Right ventricle myocardium superior (tissue), 1 donor: ENCODE measurements around the gene ATP5F1A. TPM values are rescaled to one million over a fixed set of nuclear protein-coding genes. Genes with fewer than 3 reads are reported as not detected.
A peak's percentile ranks its signal among the peaks of the same experiment; 100 is the strongest.
"Not testable (repeated sequence)": the region's sequence is repeated elsewhere in the genome, so short reads cannot be mapped to it uniquely, and the experiment has no call there.

Source experiments
- ATAC-seq: fragments of 200-7000 bp; cut with Tn5 transposase; one replicate; pipeline ENCODE4 v1.9.1; 2020; ENCODE audit warnings: mild to moderate bottlenecking; ENCODE audit not compliant: poor library complexity
- DNase-seq: peaks from one replicate; pipeline ENCODE4 v3.0.0-alpha.2; 2020
- intact Hi-C: fragments of 100-400 bp; cut with DNase I; formaldehyde crosslinking; loops from one replicate; pipeline ENCODE4 v1.11.2; 2022
- long read RNA-seq: library from polyadenylated mRNA; unstranded; transcript quantifications from one replicate; pipeline ENCODE4 v2.0.0, GENCODE V29; 2021
- total RNA-seq: library from RNA; stranded (reverse); fragmentation: NEBNext Ultra II Directional; extraction: Animal tissue kit (Norgen Biotek cat#: 25700); gene quantifications from one replicate; pipeline ENCODE4 v1.2.1, GENCODE V29; 2021
- donor health status: DM: no; HTN: yes; CAD: no; lungs with severe emphysema.

Gene ATP5F1A
- total RNA-seq: 1,824 TPM
- long read RNA-seq, full-length matches to known transcripts: 4,627 of 4,740 reads
- long read RNA-seq, partial matches to known transcripts: 85 of 4,740 reads
- long read RNA-seq, other reads (novel, unspliced or antisense): 28 of 4,740 reads

DNA sequence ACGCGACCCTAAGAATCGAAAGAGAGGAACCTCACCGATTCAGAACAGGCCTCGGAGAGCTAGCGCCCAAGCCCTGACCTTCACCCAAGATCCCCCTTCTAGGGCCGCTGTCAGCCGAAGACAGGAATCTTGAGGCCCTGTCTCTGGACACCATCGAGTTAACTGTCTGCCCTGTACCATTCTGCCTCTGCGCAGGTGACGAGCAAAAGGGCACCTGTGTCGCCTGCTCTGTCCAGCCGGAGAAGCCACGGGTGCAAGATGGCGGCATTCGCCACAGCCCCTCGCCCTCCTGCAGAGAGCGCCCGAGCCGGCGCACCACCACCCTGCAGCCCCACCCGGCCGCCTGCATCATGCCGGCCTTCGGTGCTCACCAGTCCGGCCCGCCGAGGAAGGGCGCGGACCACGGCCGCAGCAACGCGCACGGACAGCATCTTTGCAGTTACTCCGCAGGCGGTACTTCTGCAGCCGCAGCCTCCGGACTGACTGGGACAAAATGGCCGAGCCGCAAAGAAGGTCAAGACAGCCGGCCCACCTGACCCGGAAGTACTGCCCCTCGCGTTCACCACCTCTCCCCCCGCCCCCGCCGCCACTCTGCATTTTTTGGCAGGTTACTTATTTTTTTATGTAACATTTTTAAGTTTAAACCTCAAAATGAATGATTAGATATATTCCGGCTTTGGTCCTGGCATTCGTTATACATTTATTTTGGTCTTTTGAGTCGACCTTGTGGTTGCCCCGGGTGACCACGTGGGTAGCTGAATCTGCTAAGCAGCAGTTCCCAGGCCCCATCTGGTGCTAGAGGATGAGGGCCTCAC, at the start of gene ATP5F1A:
ATP5F1A (minus strand) TSS at position 496 of the 815 bp plus-strand sequence; CDS start at position 431, 65 bp downstream.
- intact Hi-C loops: no loop called here
- ATAC-seq (peak; percentile 89), DNase-seq (peak; percentile 91)

DNA sequence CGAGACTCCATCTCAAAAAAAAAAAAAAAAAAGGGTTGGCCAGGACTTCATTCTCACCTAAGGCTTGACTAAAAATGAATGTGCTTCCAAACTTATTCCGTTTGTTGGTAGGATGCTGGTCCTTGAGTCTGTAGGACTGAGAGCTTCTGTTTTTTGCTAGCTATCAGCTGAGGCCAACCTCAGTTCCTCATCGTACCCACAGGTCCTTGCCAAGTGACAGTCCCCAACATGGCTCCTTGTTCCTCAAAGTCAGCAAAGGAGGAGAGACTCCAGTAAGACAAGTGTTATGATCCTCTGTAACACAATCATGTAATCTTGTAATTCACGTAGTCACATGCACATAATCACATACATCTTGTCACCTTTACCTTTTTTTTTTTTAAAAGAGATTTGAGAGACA, 43.1 kb upstream of the ATP5F1A start:
- DNase-seq: no peak
- intact Hi-C loops: loop anchor here (10.0 kb wide), 1 partner anchor 384 kb away; no protein-coding TSS in a partner anchor
- no peak for ATAC-seq

- ATAC-seq: no peak
- no peak for DNase-seq
- intact Hi-C loops: loop anchor here (10.0 kb wide), 1 partner anchor 385 kb away; no protein-coding TSS in a partner anchor
These were observed 42.1 kb upstream of the ATP5F1A start for GRCh38 chr18:46140173-46140572.

DNA sequence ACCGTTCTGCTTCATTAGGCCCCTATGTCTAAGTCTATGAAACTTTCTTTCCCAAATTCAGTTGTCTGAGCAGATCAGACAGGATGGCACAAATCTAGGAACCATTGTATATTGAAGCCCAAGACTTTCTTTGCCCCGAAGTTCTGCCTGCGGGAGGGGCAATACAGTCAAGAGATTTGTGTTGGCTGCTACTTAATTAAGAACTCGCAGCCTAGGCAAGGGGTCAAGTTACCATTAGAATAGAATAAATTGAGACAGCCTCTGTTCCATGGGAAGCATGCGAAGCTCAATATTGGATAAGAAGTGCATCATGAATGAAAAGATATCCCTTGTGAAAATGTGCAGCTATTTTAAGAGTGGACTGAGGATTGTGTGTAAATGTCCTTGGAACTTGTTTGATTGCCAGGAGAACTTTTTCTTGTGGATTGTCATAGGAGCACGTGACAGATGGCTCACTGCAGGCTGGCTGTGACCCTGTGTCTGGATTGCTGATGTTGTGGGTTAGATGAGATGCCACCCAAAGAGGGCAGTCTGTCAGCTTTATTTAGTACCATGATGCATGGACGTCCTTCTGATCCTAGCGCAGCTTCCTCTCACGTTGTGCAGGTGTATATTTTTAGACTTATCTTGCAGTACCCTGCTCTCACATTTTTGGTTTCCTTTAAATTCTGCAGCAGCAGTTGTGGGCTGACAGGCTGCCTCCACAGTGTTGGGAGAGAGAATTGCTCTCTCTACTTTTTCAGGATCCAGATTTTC, 37.0 kb upstream of the ATP5F1A start:
- DNase-seq (no peak), ATAC-seq (peak; percentile 92)
- intact Hi-C loops: no loop called here

DNA sequence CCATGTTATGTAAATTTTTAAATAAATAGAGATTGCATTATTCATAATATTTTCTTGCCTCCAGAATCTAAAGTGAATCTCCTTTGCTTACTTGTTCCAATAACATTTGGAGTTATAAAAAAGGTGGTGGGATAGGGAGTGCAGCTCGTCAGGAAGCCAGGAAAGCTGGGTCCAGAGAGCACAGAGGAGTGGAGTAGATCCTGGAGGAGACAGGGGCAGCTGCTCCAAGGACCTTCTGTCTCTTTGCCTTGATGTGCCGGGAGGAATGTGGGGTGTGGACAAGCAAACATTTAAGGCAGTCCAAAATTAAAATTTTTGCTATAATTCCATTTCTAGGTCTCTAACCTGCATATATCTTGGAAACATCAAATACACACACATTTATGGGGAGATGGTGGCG, 35.4 kb upstream of the ATP5F1A start:
- no peak for DNase-seq
- intact Hi-C loops: no loop called here
- ATAC-seq: no peak

GRCh38 chr18:46130549-46130948, 32.5 kb upstream of the ATP5F1A start:
- ATAC-seq, intact Hi-C loops: not testable (repeated sequence)

GRCh38 chr18:46130061-46130460, 32.0 kb upstream of the ATP5F1A start:
- ATAC-seq (no peak), DNase-seq (no peak)
- intact Hi-C loops: no loop called here

More at GRCh38 chr18:46130549-46130948, 32.5 kb upstream of the ATP5F1A start:
- not testable (repeated sequence) for DNase-seq

DNA sequence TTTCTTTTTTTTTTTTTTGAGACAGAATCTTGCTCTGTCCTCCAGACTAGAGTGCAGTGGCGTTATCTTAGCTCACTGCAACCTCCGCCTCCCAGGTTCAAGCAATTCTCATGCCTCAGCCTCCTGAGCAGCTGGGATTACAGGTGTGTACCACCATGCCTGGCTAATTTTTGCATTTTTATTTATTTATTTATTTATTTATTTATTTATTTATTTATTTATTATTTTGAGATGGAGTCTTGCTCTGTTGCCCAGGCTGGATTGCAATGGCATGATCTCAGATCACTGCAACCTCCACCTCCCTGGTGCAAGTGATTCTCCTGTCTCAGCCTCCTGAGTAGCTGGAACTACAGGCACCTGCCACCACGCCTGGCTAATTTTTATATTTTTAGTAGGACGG, 28.5 kb upstream of the ATP5F1A start:
- intact Hi-C loops, DNase-seq, ATAC-seq: not testable (repeated sequence)

GRCh38 chr18:46113751-46114150, 15.7 kb upstream of the ATP5F1A start:
- DNase-seq (no peak), ATAC-seq (no peak)
- intact Hi-C loops: no loop called here

DNA sequence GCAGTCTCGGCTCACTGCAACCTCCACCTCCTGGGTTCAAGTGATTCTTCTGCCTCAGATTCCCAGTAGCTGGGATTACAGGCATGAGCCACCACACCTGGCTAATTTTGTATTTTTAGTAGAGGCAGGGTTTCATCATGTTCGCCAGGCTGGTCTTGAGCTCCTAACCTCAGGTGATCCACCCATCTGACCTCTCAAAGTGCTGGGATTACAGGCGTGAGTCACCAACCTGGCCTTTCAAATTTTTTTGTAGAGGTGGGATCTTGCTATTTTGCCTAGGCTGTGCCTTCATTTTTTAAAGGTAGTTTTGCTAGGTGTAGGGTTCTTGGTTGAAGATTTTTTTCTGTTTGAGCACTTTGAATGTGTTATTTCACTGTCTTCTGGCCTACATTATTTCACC, 12.3 kb upstream of the ATP5F1A start:
- ATAC-seq: no peak
- no peak for DNase-seq
- intact Hi-C loops: no loop called here

- no peak for ATAC-seq
- DNase-seq: no peak
- intact Hi-C loops: no loop called here
These were observed 11.3 kb upstream of the ATP5F1A start for GRCh38 chr18:46109386-46109785.

GRCh38 chr18:46104128-46104911, 6.2 kb upstream of the ATP5F1A start, which contains the start of gene HAUS1:
Gene HAUS1, plus strand, starts transcription at chr18:46104385. Its CDS starts 27 bp downstream, at chr18:46104412.
- ATAC-seq (peak; percentile 97), DNase-seq (peak; percentile 95)
- intact Hi-C loops: no loop called here

DNA sequence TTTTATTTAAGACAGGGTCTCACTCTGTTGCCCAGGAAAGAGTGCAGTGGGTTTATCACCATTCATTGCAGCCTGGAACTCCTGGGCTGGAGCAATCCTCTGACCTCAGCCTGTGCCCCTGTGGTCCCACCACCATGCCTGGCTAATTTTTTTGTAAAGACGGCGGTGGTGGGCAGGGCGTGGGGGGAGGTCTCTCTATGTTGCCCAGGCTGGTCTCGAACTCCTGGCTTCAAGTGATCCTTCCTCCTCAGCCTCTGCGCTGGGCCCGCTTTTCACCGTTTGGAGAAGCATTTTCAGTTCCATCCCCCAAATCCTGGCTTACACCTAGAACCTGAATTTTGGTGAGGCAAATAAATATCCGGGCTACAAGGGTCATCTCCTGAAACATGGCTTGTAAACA, 1.4 kb upstream of the ATP5F1A start:
- ATAC-seq (no peak), DNase-seq (no peak)
- intact Hi-C loops: no loop called here

GRCh38 chr18:46098616-46098933, 479 bp upstream of the ATP5F1A start:
- ATAC-seq (no peak), DNase-seq (no peak)
- intact Hi-C loops: no loop called here

DNA sequence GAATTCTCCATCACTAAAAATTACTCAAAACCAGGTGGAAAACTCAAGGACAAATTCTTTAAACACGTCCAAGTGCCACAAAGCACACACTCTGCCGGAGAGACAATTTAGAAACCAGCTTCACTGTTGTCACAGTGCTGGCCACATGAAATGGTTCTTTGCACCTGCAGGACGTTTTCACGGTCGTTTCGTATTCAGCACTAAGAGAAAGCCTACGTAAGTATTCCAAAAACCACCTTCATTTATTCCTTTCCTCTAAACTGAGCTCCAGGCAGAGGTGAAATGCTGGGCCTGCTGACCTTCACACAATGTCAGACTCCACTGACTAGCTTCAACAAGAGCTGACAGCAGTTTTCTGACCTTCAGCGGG, 680 bp downstream of the ATP5F1A start:
- intact Hi-C loops: no loop called here
- DNase-seq (no peak), ATAC-seq (peak; percentile 49)

- DNase-seq (no peak), ATAC-seq (peak; percentile 13)
- intact Hi-C loops: no loop called here
These were observed 1.3 kb downstream of the ATP5F1A start for GRCh38 chr18:46096651-46097300.

- intact Hi-C loops: no loop called here
- DNase-seq: no peak
- no peak for ATAC-seq
These were observed 2.6 kb downstream of the ATP5F1A start for GRCh38 chr18:46095532-46095931.

- ATAC-seq, DNase-seq, intact Hi-C loops: not testable (repeated sequence)
These were observed 9.6 kb downstream of the ATP5F1A start for GRCh38 chr18:46088501-46088900.
